ENCODE results near the gene AIRE.

GRCh38 chr21:44281801-44282200, 3.9 kb upstream of the AIRE start:
- TF ChIP-seq CTCF (IDR thresholded peaks at IDR 0.05) (no peak), POLR2AphosphoS5 (IDR thresholded peaks at IDR 0.05) (no peak), EP300 (IDR thresholded peaks at IDR 0.05) (no peak)

Data from upper lobe of left lung (tissue), 4 donors.